ENCODE measurements around the gene LRP5.

LRP5 gene

DNA sequence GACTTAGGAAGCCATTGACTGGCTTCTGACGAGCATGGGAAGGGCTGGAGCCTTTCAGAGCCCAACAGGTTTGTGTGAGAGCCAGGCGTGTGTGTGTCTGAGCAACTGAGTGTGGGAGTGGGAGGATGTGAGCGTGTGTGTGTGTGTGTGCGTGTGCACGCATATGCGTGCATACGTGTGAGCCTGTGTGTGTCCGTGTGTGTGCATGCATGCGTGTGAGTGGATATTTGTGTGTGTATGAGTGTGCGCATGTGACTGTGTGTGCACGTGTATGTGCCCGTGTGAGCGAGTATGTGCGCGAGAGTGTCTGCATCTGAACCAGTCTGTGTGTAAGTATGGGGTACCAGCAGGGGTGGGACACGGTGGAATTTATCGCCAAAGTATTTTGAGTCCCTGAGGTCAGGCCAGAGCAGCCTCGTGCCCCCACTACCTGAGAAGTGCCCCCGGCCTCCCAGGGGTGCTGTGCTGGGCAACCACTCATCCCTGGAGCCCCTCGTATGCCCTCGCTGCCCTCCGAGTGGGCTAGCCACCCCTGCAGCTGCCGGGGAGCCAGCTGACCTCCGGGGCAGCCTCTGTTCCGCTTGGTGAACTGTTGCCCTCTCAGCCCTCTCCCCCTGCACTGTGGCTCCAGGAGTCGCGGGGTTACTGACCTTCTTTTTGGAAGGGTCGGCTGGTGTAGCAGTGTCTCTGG is 38.5 kb downstream of the LRP5 start:
- no peak for TF ChIP-seq FOXP2 (optimal IDR thresholded peaks at IDR 0.05; ENCODE audit: borderline replicate concordance, extremely low read depth, extremely low read length, insufficient read depth)
- TF ChIP-seq, protein P1, sequence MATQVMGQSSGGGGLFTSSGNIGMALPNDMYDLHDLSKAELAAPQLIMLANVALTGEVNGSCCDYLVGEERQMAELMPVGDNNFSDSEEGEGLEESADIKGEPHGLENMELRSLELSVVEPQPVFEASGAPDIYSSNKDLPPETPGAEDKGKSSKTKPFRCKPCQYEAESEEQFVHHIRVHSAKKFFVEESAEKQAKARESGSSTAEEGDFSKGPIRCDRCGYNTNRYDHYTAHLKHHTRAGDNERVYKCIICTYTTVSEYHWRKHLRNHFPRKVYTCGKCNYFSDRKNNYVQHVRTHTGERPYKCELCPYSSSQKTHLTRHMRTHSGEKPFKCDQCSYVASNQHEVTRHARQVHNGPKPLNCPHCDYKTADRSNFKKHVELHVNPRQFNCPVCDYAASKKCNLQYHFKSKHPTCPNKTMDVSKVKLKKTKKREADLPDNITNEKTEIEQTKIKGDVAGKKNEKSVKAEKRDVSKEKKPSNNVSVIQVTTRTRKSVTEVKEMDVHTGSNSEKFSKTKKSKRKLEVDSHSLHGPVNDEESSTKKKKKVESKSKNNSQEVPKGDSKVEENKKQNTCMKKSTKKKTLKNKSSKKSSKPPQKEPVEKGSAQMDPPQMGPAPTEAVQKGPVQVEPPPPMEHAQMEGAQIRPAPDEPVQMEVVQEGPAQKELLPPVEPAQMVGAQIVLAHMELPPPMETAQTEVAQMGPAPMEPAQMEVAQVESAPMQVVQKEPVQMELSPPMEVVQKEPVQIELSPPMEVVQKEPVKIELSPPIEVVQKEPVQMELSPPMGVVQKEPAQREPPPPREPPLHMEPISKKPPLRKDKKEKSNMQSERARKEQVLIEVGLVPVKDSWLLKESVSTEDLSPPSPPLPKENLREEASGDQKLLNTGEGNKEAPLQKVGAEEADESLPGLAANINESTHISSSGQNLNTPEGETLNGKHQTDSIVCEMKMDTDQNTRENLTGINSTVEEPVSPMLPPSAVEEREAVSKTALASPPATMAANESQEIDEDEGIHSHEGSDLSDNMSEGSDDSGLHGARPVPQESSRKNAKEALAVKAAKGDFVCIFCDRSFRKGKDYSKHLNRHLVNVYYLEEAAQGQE (IDR thresholded peaks at IDR 0.05; ENCODE audit: insufficient read depth in 1 of 2, low read depth in 2 of 2, low read length in 2 of 2) = no peak
- TF ChIP-seq POLR2AphosphoS5 (IDR thresholded peaks at IDR 0.05; ENCODE audit: low read depth, low read length) = no peak
- no peak for TF ChIP-seq TAF1 (IDR thresholded peaks at IDR 0.05; ENCODE audit: borderline replicate concordance, insufficient read depth, low read length)
- no peak for TF ChIP-seq SIN3A (IDR thresholded peaks at IDR 0.05; ENCODE audit: borderline replicate concordance, insufficient read depth, low read length)

GRCh38 chr11:68351450-68352275 is 39.3 kb downstream of the LRP5 start:
- no peak for TF ChIP-seq SIN3A (IDR thresholded peaks at IDR 0.05; ENCODE audit: borderline replicate concordance, insufficient read depth, low read length)
- TF ChIP-seq TAF1 (IDR thresholded peaks at IDR 0.05; ENCODE audit: borderline replicate concordance, insufficient read depth, low read length) = no peak
- TF ChIP-seq, protein P1 (IDR thresholded peaks at IDR 0.05; ENCODE audit: insufficient read depth in 1 of 2, low read depth in 2 of 2, low read length in 2 of 2) = no peak
- TF ChIP-seq FOXP2 (optimal IDR thresholded peaks at IDR 0.05; ENCODE audit: borderline replicate concordance, extremely low read depth, extremely low read length, insufficient read depth) = no peak
- TF ChIP-seq POLR2AphosphoS5 (IDR thresholded peaks at IDR 0.05; ENCODE audit: low read depth, low read length) = no peak

- TF ChIP-seq POLR2AphosphoS5 (IDR thresholded peaks at IDR 0.05; ENCODE audit: low read depth, low read length) = no peak
- no peak for TF ChIP-seq TAF1 (IDR thresholded peaks at IDR 0.05; ENCODE audit: borderline replicate concordance, insufficient read depth, low read length)
- TF ChIP-seq, protein P1 (IDR thresholded peaks at IDR 0.05; ENCODE audit: insufficient read depth in 1 of 2, low read depth in 2 of 2, low read length in 2 of 2) = no peak
- no peak for TF ChIP-seq SIN3A (IDR thresholded peaks at IDR 0.05; ENCODE audit: borderline replicate concordance, insufficient read depth, low read length)
- TF ChIP-seq FOXP2 (optimal IDR thresholded peaks at IDR 0.05; ENCODE audit: borderline replicate concordance, extremely low read depth, extremely low read length, insufficient read depth) = no peak
These were observed 40.2 kb downstream of the LRP5 start for GRCh38 chr11:68352591-68352990.

DNA sequence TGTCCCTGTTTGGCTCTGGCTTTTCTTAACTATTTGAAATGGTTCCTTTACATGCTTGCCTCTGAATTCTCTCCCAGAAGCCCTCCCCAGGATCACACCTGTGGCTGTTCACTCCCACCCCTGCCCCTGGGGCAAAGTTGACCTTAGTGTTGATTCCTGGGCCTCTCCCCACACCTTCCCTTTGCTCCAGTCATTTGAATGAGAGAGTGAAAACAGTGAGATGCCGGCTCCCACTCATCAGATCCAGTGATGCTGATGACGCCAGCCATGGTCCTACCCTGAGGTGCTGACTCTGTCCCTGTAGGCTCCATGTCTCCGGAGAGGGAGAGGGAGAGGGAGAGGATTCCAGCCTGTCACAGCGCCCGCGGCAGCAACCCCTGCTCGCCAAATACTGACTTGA is 40.7 kb downstream of the LRP5 start:
- TF ChIP-seq POLR2AphosphoS5 (IDR thresholded peaks at IDR 0.05; ENCODE audit: low read depth, low read length) = no peak
- TF ChIP-seq, protein P1 (IDR thresholded peaks at IDR 0.05; ENCODE audit: insufficient read depth in 1 of 2, low read depth in 2 of 2, low read length in 2 of 2) = no peak
- TF ChIP-seq FOXP2 (optimal IDR thresholded peaks at IDR 0.05; ENCODE audit: borderline replicate concordance, extremely low read depth, extremely low read length, insufficient read depth) = no peak
- TF ChIP-seq SIN3A (IDR thresholded peaks at IDR 0.05; ENCODE audit: borderline replicate concordance, insufficient read depth, low read length) = no peak
- TF ChIP-seq TAF1 (IDR thresholded peaks at IDR 0.05; ENCODE audit: borderline replicate concordance, insufficient read depth, low read length) = no peak
